Measurements from ENCODE around the gene TREM2. TPM values are rescaled to one million over a fixed set of nuclear protein-coding genes. Genes with fewer than 3 reads are reported as not detected.
"Not testable (repeated sequence)": the region's sequence is repeated elsewhere in the genome, so short reads cannot be mapped to it uniquely, and the experiment has no call there.

Gene TREM2
- total RNA-seq, 1 donor from 2014 or later = 0.52 TPM

GRCh38 chr6:41135062-41135832, 27.7 kb downstream of the TREM2 start:
- Histone ChIP-seq H3K4me1 (ENCODE audit: control insufficient read depth in 3 of 3, insufficient read depth in 3 of 3, low read length in 3 of 3) (no peaks in the 10 kb centered on the region), H3K4me3 (ENCODE audit: low read length in 3 of 3) (no peak overlapping the region), H3K36me3 (ENCODE audit: control insufficient read depth in 3 of 3, insufficient read depth in 3 of 3, low read length in 3 of 3) (peaks cover 2 to 34% (median 23%) of the 10 kb centered on the region in 3 donors), H3K27me3 (ENCODE audit: control insufficient read depth in 3 of 3, insufficient read depth in 3 of 3, low read length in 3 of 3) (no peaks in the 10 kb centered on the region), H3K9ac (ENCODE audit: low read depth in 1 of 3, low read length in 3 of 3) (no peak overlapping the region), H3K27ac (ENCODE audit: low read depth, low read length) (no peak overlapping the region), H3K9me3 (ENCODE audit: control insufficient read depth in 3 of 3, low read length in 3 of 3) (no peaks in the 10 kb centered on the region)

DNA sequence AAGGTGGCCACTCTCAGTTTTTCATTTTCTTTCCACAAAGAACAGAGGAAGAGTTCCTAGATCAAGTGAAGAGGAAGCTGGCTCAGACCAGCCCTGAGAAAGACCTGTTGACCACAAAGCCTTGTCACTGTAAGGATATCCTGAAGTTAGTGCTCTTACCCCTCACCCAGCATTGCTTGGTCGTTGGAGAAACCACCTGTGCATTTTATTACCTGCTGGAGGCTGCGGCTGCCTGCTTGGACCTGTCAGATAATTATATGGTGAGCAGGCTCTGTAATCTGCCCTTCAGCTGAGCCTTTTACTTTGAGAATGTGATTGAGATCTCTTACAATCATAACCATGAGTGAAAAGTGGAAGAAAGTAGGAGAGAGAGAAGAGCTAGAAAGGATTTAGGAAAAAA, 30.7 kb downstream of the TREM2 start:
- Histone ChIP-seq H3K27me3 (ENCODE audit: control insufficient read depth in 3 of 3, insufficient read depth in 3 of 3, low read length in 3 of 3) (no peaks in the 10 kb centered on the region), H3K36me3 (ENCODE audit: control insufficient read depth in 3 of 3, insufficient read depth in 3 of 3, low read length in 3 of 3) (peaks cover 2 to 13% (median 9%) of the 10 kb centered on the region in 3 donors), H3K27ac (ENCODE audit: low read depth, low read length) (no peak overlapping the region), H3K9me3 (ENCODE audit: control insufficient read depth in 3 of 3, low read length in 3 of 3) (no peaks in the 10 kb centered on the region), H3K4me1 (ENCODE audit: control insufficient read depth in 3 of 3, insufficient read depth in 3 of 3, low read length in 3 of 3) (no peaks in the 10 kb centered on the region), H3K4me3 (ENCODE audit: low read length in 3 of 3) (no peak overlapping the region), H3K9ac (ENCODE audit: low read depth in 1 of 3, low read length in 3 of 3) (no peak overlapping the region)

DNA sequence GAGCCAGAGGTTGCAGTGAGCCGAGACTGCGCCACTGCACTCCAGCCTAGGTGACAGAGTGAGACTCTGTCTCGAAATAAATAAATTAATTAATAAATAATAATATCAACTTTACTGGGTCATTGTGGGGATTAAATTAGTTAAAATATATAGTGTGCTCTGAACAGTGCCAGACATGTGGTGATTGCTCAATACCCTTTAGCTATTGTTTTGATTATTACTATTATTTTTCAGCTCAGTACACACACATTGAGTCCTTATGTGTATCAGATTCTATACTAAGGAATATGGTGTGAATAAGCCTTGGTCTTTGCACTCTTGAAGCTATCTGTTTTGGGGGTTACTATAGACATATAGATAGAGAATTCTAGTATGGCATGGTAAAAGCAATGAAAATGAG, 37.6 kb downstream of the TREM2 start:
- Histone ChIP-seq H3K36me3 (ENCODE audit: control insufficient read depth in 3 of 3, insufficient read depth in 3 of 3, low read length in 3 of 3) (peaks cover 0 to 11% (median 11%) of the 10 kb centered on the region in 3 donors), H3K9ac (ENCODE audit: low read depth in 1 of 3, low read length in 3 of 3) (no peak overlapping the region), H3K27me3 (ENCODE audit: control insufficient read depth in 3 of 3, insufficient read depth in 3 of 3, low read length in 3 of 3) (no peaks in the 10 kb centered on the region), H3K27ac (ENCODE audit: low read depth, low read length) (no peak overlapping the region), H3K4me1 (ENCODE audit: control insufficient read depth in 3 of 3, insufficient read depth in 3 of 3, low read length in 3 of 3) (no peaks in the 10 kb centered on the region), H3K4me3 (ENCODE audit: low read length in 3 of 3) (no peak overlapping the region), H3K9me3 (ENCODE audit: control insufficient read depth in 3 of 3, low read length in 3 of 3) (no peaks in the 10 kb centered on the region)

- Histone ChIP-seq H3K4me3 (ENCODE audit: low read length in 3 of 3) (no peak overlapping the region), H3K27me3 (ENCODE audit: control insufficient read depth in 3 of 3, insufficient read depth in 3 of 3, low read length in 3 of 3) (no peaks in the 10 kb centered on the region), H3K27ac (ENCODE audit: low read depth, low read length) (no peak overlapping the region), H3K4me1 (ENCODE audit: control insufficient read depth in 3 of 3, insufficient read depth in 3 of 3, low read length in 3 of 3) (no peaks in the 10 kb centered on the region), H3K9me3 (ENCODE audit: control insufficient read depth in 3 of 3, low read length in 3 of 3) (no peaks in the 10 kb centered on the region), H3K36me3 (ENCODE audit: control insufficient read depth in 3 of 3, insufficient read depth in 3 of 3, low read length in 3 of 3) (peaks cover 0 to 11% (median 11%) of the 10 kb centered on the region in 3 donors), H3K9ac (ENCODE audit: low read depth in 1 of 3, low read length in 3 of 3) (no peak overlapping the region)
These were observed 40.0 kb downstream of the TREM2 start for GRCh38 chr6:41122918-41123317.

DNA sequence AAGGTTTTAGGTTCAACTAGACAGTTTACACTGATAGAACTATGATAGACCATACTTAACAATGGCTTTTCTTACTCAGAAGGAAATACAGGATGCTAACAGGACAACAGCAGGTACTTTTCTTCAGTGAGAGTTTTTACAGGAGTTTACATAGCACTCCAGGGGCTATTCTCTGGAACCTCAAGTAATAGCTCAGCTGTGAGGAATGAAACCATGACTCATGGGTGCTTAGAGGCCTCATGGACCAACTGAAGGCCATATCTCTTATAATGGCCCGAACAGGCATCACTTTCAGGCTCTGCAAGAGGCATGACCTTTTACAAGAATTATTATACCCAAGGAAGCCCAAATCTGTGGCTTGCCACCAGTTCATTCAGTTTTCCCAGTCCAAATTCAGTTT, 40.5 kb downstream of the TREM2 start:
- Histone ChIP-seq H3K9ac (ENCODE audit: low read depth in 1 of 3, low read length in 3 of 3) (no peak overlapping the region), H3K4me3 (ENCODE audit: low read length in 3 of 3) (no peak overlapping the region), H3K4me1 (ENCODE audit: control insufficient read depth in 3 of 3, insufficient read depth in 3 of 3, low read length in 3 of 3) (no peaks in the 10 kb centered on the region), H3K36me3 (ENCODE audit: control insufficient read depth in 3 of 3, insufficient read depth in 3 of 3, low read length in 3 of 3) (peaks cover 0 to 11% (median 11%) of the 10 kb centered on the region in 3 donors), H3K9me3 (ENCODE audit: control insufficient read depth in 3 of 3, low read length in 3 of 3) (no peaks in the 10 kb centered on the region), H3K27me3 (ENCODE audit: control insufficient read depth in 3 of 3, insufficient read depth in 3 of 3, low read length in 3 of 3) (no peaks in the 10 kb centered on the region), H3K27ac (ENCODE audit: low read depth, low read length) (no peak overlapping the region)

- H3K27me3 ChIP-seq (ENCODE audit: control insufficient read depth in 3 of 3, insufficient read depth in 3 of 3, low read length in 3 of 3) = no peaks in the 10 kb centered on the region
- no peak overlapping the region for H3K27ac ChIP-seq (ENCODE audit: low read depth, low read length)
- H3K4me3 ChIP-seq (ENCODE audit: low read length in 3 of 3) = no peak overlapping the region
- H3K9me3 ChIP-seq (ENCODE audit: control insufficient read depth in 3 of 3, low read length in 3 of 3) = no peaks in the 10 kb centered on the region
- peaks cover 0 to 11% (median 11%) of the 10 kb centered on the region in 3 donors for H3K36me3 ChIP-seq (ENCODE audit: control insufficient read depth in 3 of 3, insufficient read depth in 3 of 3, low read length in 3 of 3)
- no peaks in the 10 kb centered on the region for H3K4me1 ChIP-seq (ENCODE audit: control insufficient read depth in 3 of 3, insufficient read depth in 3 of 3, low read length in 3 of 3)
- no peak overlapping the region for H3K9ac ChIP-seq (ENCODE audit: low read depth in 1 of 3, low read length in 3 of 3)
These were observed 42.9 kb downstream of the TREM2 start for GRCh38 chr6:41120058-41120457.

GRCh38 chr6:41119508-41119907, 43.4 kb downstream of the TREM2 start:
- no peaks in the 10 kb centered on the region for H3K9me3 ChIP-seq (ENCODE audit: control insufficient read depth in 3 of 3, low read length in 3 of 3)
- no peak overlapping the region for H3K27ac ChIP-seq (ENCODE audit: low read depth, low read length)
- H3K27me3 ChIP-seq (ENCODE audit: control insufficient read depth in 3 of 3, insufficient read depth in 3 of 3, low read length in 3 of 3) = no peaks in the 10 kb centered on the region
- peaks cover 0 to 11% (median 11%) of the 10 kb centered on the region in 3 donors for H3K36me3 ChIP-seq (ENCODE audit: control insufficient read depth in 3 of 3, insufficient read depth in 3 of 3, low read length in 3 of 3)
- no peaks in the 10 kb centered on the region for H3K4me1 ChIP-seq (ENCODE audit: control insufficient read depth in 3 of 3, insufficient read depth in 3 of 3, low read length in 3 of 3)
- no peak overlapping the region for H3K4me3 ChIP-seq (ENCODE audit: low read length in 3 of 3)
- no peak overlapping the region for H3K9ac ChIP-seq (ENCODE audit: low read depth in 1 of 3, low read length in 3 of 3)

- H3K27ac ChIP-seq (ENCODE audit: low read depth, low read length); H3K9ac ChIP-seq (ENCODE audit: low read depth in 1 of 3, low read length in 3 of 3); H3K36me3 ChIP-seq (ENCODE audit: control insufficient read depth in 3 of 3, insufficient read depth in 3 of 3, low read length in 3 of 3); H3K4me1 ChIP-seq (ENCODE audit: control insufficient read depth in 3 of 3, insufficient read depth in 3 of 3, low read length in 3 of 3); H3K9me3 ChIP-seq (ENCODE audit: control insufficient read depth in 3 of 3, low read length in 3 of 3); H3K27me3 ChIP-seq (ENCODE audit: control insufficient read depth in 3 of 3, insufficient read depth in 3 of 3, low read length in 3 of 3); H3K4me3 ChIP-seq (ENCODE audit: low read length in 3 of 3): not testable (repeated sequence)
These were observed 47.9 kb downstream of the TREM2 start for GRCh38 chr6:41115027-41115426.

GRCh38 chr6:41111017-41111416, 51.9 kb downstream of the TREM2 start:
- H3K27me3 ChIP-seq (ENCODE audit: control insufficient read depth in 3 of 3, insufficient read depth in 3 of 3, low read length in 3 of 3) = no peaks in the 10 kb centered on the region

More at GRCh38 chr6:41111017-41111416, 51.9 kb downstream of the TREM2 start:
- Histone ChIP-seq H3K9me3 (ENCODE audit: control insufficient read depth in 3 of 3, low read length in 3 of 3) (no peaks in the 10 kb centered on the region), H3K27ac (ENCODE audit: low read depth, low read length) (no peak overlapping the region), H3K4me1 (ENCODE audit: control insufficient read depth in 3 of 3, insufficient read depth in 3 of 3, low read length in 3 of 3) (no peaks in the 10 kb centered on the region), H3K9ac (ENCODE audit: low read depth in 1 of 3, low read length in 3 of 3) (no peak overlapping the region), H3K36me3 (ENCODE audit: control insufficient read depth in 3 of 3, insufficient read depth in 3 of 3, low read length in 3 of 3) (peaks cover 0 to 8% (median 3%) of the 10 kb centered on the region in 3 donors), H3K4me3 (ENCODE audit: low read length in 3 of 3) (no peak overlapping the region)

Measured in skeletal muscle tissue (tissue), 4 donors.